HG02763 (cell line): Measurements from ENCODE around the gene XYLT1.

Source experiments
- ATAC-seq: cut with Tn5 transposase; IDR thresholded peaks from one replicate; pipeline ENCODE4 v1.9.1; 2021; ENCODE audit warnings: mild to moderate bottlenecking, moderate library complexity; ENCODE audit not compliant: unreplicated experiment

XYLT1 gene

DNA sequence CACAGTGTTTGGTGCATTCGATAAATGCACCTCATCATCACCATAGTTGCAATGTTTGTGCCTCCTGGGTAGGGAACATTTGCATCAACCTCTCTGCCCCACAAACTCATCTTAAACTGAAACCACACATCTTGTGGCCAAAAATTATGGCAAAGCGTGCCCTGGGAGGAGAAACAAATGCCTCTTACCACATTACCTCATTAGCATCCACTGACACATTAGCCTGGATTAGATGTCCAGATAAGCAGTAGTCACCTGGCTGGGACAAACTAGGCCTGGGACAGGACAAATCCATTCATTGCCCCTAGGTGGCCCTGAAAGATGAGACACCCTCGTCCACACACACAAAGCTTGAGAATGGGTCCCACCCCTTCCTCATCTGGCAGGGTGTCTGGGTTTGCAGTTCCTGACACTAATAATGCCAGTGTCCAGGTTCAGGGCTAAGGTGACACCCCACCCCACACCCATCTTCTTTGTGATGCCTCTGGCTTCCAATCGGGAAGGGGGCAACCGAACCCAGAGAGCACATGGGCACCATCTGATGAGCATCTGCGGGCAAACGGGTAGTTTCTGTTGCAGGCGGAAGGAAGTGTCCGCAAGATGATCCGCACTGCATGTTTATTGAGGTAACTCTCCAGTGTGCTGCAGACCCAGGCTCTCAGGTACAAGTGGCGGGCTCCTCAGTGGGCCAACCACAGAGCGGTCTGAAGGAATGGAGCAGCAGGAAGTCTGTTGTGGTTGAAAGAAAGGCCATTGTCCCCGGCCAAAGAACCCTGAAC is 8.6 kb downstream of the XYLT1 start:
- ATAC-seq: no peak

DNA sequence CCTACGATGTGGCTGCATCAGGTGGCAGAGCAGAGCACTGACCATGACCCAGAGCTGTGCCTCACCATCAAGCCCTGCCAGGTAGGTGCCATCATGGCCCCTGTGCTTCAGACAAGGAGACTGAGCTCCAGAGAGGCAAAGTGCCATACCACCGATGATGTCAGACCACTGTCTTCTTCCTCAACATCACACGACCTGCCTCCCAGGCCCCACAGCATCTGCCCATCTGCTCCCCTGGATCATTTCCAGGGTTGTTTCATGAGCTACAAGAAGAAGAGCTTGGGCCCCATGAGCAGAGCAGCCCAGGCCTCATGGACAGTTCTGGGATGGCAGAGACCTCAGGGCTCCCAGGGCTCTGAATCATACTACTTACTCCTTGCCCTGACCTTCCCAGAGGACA is 9.9 kb downstream of the XYLT1 start:
- ATAC-seq: no peak

DNA sequence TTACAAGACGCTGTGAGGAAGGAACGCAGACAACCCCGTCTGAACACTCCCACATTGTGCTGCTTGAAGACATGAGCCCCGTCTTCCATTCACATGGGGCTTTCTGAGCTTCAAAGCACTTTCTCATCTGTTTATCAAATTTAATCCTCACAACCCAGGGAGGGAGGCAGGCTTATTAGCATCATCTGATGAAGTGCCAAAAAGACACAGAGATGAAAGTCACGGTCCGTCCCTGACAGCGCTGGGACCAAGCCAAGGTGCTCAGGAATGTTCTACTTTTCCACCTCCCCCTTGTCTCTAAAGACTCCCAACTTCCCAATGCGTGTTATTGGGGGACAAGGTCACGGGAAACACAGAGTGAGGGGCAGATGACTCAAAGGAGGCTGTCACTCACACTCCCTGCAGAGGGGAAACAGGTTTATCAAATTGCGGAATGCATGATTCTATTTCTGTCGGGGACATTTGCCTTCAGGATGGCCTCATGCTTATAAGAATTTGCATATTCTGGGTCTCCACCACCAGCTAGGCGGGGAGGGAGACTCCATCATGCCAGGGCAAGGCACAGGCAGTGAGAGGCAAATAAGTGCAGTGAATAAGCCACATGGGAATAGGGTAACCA is 10.7 kb downstream of the XYLT1 start:
- no peak for ATAC-seq

GRCh38 chr16:17457997-17458396 is 12.8 kb downstream of the XYLT1 start:
- no peak for ATAC-seq

DNA sequence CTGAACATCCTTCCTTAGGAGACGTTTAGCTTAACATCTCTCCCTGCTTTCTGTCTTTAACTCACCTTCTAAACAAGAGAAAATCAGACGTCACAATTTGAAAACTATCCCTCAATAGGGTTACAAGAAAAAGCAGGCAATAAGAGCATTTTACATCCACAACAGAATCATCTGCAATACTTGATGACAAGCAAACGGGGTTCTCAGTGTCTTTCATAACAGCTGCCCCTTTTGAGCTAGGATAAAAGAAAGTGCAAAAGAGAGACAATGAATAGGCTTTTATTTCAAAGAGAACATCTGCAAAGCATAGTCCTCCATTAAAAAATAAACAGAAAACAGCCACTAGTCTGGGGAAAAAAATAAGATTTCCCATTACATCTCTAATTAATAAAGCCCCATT is 13.2 kb downstream of the XYLT1 start:
- ATAC-seq: no peak

- no peak for ATAC-seq
Observed at GRCh38 chr16:17454162-17454730, 16.5 kb downstream of the XYLT1 start.

GRCh38 chr16:17453364-17454038 is 17.3 kb downstream of the XYLT1 start:
- no peak for ATAC-seq

DNA sequence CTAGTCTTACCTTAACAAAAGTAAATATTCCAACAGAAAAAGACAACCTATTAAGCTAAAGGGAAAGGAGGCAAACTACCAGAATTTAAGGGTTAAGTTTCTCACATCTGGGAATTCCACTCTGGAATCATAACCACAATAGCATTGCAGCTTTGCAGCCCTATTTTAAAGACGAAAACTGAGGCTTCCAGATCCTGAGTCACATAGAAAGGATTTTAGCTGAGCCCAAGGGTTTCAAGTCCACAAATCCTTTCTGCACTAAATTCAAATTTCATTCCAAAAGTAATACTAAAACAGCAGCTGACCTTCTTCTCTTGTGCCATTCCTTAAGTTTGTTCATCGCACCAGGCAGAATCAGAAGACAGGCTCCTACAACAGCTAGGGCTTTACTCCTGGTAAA is 17.8 kb downstream of the XYLT1 start:
- ATAC-seq: no peak

DNA sequence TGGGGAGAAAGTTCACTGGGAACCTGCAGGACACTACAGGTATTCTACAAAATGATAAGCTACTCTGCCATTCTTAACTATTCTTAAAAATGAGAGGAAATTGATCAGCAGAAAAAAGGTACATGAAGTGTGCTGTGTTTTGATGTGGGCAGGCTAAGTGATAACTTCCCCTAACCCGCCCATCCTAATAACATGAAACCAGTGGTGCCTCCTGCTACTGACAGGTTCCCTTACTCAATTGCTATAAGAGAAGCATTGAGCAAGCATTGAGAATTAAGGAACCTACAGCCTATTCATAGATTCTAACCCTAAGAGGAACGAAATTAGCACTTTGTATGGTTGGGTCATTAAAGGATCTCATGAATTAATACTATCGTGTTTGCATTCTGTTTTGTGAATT is 18.9 kb downstream of the XYLT1 start:
- ATAC-seq: no peak

DNA sequence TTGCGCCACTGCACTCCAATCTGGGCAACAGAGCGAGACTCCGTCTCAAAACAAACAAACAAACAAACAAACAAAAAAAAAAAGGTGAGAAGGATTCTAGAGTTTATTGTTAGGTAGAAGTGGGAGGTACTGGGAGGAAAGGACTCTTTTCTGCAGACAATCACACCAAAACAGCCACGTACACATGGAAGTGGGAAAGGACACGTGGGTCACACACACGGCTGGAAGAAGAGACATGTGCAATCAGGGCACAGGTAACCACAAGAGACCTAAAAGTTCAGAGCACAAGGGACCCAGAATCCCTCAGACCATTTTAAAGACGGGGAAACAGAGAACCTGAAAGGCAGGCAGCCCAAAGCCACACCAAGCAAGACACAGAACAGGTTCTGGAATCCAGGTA is 20.5 kb downstream of the XYLT1 start:
- no peak for ATAC-seq

DNA sequence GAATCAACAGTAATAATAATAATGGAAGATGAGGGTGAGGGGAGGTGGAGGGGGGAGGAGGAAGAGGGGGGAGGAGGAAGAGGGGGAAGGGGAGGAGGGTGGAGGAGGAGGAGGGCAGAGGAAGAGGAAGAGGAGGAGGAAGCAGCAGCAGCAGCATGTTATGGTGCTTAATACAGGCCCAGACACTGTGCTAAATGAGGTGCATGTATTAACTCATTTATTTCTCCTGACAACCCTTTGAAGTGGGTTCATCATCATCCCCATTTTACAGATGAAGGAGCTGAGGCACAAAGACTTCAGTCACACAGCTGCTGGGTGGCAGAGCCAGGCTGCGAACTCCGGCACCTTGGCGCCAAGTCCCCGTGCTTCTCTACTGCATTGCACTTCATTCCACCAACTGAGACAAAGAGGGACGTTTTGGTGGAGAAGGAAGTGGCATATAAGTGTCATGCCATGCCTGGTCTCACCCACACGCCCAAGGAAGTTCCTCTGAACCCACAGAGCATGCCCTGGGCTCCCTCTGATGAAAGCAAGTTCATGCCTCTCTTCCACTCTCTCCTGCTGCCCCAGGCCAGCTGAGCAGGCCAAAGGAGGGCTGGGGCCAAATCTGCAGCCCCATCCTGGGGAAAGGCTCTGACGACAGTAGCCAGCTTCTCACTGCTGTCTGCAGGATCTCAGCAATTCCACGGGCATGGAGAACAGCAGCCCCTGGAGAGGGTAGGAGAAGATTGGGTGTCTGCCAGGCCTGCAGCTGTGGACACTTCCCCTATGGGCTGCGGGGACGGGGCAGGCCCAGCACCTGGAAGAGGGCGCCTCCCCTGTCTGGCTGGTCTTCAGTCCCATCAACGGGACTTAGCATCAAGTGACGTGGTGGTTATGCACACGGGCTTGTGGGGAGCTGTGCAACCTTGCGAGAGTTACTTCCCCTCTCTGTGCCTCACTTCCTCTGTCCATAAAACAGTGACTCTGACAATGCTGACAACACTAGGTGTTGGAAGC is 21.8 kb downstream of the XYLT1 start:
- ATAC-seq: no peak

GRCh38 chr16:17447101-17447569 is 23.6 kb downstream of the XYLT1 start:
- ATAC-seq: no peak

- no peak for ATAC-seq
Observed at GRCh38 chr16:17446661-17447060, 24.1 kb downstream of the XYLT1 start.

- ATAC-seq: no peak
Observed at GRCh38 chr16:17445421-17445820, 25.3 kb downstream of the XYLT1 start.

DNA sequence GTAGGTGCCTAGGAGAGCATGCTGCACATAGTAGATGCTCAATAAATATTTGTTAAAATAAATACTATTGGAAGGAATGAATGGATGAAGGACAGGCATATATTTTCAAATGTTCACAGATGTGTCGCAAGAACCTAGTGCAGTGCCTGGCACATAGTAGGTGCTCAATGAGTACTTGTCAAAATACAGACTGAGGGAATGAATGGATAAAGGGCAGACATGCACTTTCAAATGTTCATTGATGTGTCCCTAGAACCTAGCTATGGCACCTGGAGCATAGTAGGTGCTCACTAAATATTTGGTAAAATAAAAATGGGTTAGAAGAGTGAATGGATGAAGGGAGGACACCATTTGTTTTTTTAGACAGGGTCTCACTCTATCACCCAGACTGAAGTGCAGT is 26.1 kb downstream of the XYLT1 start:
- ATAC-seq: no peak

- ATAC-seq: no peak
Observed at GRCh38 chr16:17440131-17440530, 30.6 kb downstream of the XYLT1 start.

DNA sequence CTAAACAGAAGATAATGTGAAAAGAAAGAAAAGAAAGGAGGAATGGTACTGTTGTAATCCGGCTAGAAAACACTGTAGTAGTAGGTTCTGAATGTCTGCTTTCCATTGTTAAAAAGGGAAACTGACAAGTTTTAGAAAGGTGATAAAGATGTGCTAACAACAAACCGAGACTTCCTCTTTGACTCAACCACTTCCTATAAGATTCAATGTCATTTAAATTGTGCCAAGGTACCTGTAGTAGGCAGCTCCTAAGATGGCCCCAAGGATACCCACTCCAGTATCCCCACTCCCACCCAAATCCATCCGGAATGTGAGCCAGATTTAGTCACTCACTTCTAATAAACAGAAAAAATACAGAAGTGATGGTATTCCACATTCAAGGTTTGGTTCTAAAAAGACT is 31.2 kb downstream of the XYLT1 start:
- ATAC-seq: no peak

GRCh38 chr16:17437981-17438380 is 32.8 kb downstream of the XYLT1 start:
- no peak for ATAC-seq

DNA sequence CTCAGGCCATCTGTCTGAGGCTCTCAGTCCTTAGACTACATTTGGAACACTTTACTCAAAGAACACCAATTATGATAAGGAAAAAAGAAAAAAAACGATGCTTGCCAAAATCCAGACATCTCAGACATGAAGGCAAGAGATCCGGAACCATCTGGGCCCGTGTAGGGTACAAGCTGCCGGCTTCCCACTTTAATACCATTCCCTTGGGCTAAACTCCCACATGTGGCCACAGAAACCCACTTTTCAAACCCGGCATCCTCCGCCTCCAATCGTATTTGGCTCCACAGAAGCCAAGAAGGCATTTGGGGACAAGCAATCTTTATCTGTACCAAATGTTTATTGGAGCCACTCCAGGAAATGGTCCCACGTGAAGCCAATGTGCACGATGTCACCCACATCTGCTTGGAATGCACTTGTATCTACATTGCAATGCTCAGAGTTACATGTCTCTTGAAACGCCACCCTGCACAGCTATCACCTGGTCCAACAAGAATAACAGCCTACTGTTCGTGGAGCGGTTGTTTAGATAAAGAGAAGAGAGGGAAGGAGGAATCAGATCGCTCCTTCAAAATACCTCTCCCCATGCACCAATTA is 33.5 kb downstream of the XYLT1 start:
- no peak for ATAC-seq

DNA sequence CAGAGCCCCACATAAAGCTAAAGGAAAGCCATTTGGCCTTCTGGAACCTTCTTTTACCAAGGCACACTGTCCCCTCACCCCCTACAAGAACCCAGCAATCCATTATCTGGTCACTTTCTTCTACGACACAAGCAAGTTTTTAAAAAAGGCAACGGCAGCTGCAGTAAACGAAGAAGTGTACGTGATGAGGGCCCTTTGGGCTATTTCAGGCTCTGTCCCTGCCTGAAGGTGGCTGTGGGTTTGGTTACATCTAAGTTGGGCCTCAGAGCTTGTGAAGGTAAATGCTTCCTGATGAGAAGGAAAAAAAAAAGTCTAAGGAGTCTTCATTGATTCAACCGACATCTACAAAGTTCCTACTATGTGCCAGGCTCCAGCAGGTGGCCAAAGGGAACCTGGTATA is 35.4 kb downstream of the XYLT1 start:
- ATAC-seq: no peak
